Measurements from ENCODE around the gene KAT2B.

DNA sequence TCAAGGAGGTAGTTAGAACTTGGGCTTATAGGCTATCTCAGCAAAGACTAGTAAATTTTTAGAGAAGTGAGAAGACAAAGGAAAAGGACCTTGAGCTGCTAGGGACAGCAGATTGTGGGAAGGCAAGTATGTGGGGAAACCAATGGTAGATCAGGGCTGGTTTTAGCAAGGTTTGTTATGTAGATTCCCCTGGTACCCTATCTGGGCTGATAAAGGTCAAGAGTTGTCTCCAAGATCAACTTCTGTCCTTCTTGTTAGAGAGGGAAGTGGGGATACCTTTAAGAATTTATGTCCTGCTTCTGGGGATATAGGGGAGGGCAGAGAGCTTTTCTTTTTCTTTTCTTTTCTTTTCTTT is 28.9 kb downstream of the KAT2B start:
- TF ChIP-seq, protein P1, sequence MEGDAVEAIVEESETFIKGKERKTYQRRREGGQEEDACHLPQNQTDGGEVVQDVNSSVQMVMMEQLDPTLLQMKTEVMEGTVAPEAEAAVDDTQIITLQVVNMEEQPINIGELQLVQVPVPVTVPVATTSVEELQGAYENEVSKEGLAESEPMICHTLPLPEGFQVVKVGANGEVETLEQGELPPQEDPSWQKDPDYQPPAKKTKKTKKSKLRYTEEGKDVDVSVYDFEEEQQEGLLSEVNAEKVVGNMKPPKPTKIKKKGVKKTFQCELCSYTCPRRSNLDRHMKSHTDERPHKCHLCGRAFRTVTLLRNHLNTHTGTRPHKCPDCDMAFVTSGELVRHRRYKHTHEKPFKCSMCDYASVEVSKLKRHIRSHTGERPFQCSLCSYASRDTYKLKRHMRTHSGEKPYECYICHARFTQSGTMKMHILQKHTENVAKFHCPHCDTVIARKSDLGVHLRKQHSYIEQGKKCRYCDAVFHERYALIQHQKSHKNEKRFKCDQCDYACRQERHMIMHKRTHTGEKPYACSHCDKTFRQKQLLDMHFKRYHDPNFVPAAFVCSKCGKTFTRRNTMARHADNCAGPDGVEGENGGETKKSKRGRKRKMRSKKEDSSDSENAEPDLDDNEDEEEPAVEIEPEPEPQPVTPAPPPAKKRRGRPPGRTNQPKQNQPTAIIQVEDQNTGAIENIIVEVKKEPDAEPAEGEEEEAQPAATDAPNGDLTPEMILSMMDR (conservative IDR thresholded peaks at IDR 0.05; ENCODE audit: low read depth, low read length), result no peak
- no peak for TF ChIP-seq EZH2 (IDR thresholded peaks at IDR 0.05; ENCODE audit: borderline replicate concordance, low read depth, low read length, poor library complexity, severe bottlenecking)
